Measurements from ENCODE around the gene RGL3.
A peak's percentile ranks its signal among the peaks of the same experiment; 100 is the strongest.

The RGL3 gene

DNA sequence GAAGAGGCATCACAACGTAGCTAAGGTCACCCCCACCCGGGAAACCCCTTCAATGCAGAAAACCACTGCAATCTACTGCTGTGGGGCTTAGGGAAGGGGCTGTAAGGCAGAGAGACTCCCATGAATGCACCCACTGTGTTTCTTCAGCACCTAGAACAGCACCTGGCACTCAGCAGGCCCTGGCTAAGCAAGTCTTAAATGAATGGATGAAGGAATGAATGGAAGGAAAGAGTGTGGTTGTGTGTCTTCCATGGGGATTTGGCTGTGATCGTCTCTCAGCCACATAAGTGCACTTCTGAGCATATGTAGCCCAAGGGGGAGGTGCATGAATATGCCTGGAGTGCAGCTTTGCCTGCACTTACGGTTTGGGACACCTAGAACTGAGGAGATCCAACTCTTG, 69.9 kb downstream of the RGL3 start:
- H3K4me1 ChIP-seq: no peaks in the 10 kb centered on the region; the same call in 1 of the 2 replicates
- H3K9me3 ChIP-seq: no peaks in the 10 kb centered on the region
- no peak for DNase-seq
- H3K27me3 ChIP-seq: no peaks in the 10 kb centered on the region
- TF ChIP-seq, protein P1, sequence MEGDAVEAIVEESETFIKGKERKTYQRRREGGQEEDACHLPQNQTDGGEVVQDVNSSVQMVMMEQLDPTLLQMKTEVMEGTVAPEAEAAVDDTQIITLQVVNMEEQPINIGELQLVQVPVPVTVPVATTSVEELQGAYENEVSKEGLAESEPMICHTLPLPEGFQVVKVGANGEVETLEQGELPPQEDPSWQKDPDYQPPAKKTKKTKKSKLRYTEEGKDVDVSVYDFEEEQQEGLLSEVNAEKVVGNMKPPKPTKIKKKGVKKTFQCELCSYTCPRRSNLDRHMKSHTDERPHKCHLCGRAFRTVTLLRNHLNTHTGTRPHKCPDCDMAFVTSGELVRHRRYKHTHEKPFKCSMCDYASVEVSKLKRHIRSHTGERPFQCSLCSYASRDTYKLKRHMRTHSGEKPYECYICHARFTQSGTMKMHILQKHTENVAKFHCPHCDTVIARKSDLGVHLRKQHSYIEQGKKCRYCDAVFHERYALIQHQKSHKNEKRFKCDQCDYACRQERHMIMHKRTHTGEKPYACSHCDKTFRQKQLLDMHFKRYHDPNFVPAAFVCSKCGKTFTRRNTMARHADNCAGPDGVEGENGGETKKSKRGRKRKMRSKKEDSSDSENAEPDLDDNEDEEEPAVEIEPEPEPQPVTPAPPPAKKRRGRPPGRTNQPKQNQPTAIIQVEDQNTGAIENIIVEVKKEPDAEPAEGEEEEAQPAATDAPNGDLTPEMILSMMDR (IDR thresholded peaks at IDR 0.05; ENCODE audit: low read depth, low read length): no peak
- no peaks in the 10 kb centered on the region for H3K36me3 ChIP-seq
- H3K4me3 ChIP-seq (ENCODE audit: low read depth, low read length): no peak overlapping the region

DNA sequence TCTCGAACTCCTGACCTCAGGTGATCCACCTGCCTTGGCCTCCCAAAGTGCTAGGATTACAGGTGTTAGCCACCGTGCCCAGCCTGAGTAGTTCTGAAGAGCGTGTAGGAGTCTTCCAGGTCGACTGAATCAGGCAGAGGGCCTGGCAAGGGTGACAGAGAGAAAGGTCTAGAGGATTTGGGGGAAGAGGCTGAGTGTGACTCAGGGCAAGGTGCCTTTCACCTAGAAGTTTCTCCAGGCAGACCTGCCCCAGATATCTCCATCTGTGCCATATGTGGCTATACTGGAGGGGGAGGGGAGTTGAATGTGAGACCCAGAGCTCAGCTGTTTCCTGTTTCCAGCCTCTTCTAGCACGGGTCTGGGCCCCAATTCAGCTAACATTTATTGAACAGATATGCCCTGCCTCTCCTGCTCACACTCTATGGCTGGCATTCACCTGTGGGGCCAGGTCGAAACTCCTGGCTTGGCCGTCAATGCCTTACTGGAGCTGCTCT, 71.5 kb downstream of the RGL3 start:
- H3K4me3 ChIP-seq (ENCODE audit: low read depth, low read length): no peak overlapping the region
- H3K27me3 ChIP-seq: no peaks in the 10 kb centered on the region
- no peaks in the 10 kb centered on the region; the same call in 1 of the 2 replicates for H3K4me1 ChIP-seq
- H3K9me3 ChIP-seq: no peaks in the 10 kb centered on the region
- H3K36me3 ChIP-seq: no peaks in the 10 kb centered on the region
- no peak for DNase-seq
- TF ChIP-seq, protein P1 (IDR thresholded peaks at IDR 0.05; ENCODE audit: low read depth, low read length): no peak

DNA sequence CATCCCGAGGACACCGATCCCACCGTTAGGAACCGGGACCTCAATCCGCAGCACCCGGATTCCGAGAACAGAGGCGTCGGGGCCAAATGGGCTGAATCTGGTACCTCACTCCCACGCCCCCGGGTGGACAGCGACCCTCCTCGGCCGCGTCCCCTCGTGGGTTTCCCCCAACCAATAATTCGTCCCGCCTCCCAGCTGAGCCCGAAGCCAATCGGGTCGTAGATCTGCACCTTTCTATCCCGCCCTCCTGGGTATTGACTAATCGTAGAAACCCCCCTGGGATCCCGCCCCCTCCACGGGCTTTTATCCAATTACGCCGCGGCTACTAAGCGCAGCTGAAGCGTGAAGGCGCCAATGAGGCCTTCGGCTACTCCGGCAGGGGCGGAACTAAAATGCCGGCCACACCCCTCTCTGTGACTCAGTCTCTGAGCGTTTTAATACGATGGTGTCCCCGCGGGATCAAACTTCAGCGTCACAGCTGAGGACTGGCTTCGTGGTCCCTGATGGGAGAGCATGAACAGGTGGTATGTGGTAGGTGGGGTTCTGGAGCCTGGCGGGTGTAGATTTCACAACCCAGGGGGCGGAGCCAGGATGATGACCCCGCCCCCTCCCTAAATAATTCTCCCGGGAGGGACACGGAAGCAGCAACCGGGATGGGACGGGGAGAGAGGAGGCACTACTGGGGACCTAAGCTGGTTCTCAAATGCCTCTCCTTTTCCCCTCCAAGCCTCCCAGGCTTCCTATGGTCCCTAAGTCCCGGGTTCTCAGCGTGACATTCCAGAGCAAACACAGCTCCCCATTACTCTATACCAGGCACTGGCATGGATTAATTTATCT, 72.8 kb downstream of the RGL3 start, which contains the start of the genes CCDC159 and TMEM205:
TSS of gene CCDC159 (plus strand) at position 416 of the 837 bp plus-strand sequence. CDS start at position 504, 88 bp downstream.
TSS of gene TMEM205 (minus strand) at position 165 of the 837 bp plus-strand sequence. CDS start 649 bp downstream, outside the sequence.
- Histone ChIP-seq H3K36me3 (peaks cover 4% of the 10 kb centered on the region; the same call in 1 of the 2 replicates), H3K4me1 (no peaks in the 10 kb centered on the region; the same call in 1 of the 2 replicates), H3K9me3 (no peaks in the 10 kb centered on the region), H3K4me3 (ENCODE audit: low read depth, low read length) (peak within 1 kb of the TSS; percentile 88), H3K27me3 (no peaks in the 10 kb centered on the region)
- TF ChIP-seq, protein P1 (IDR thresholded peaks at IDR 0.05; ENCODE audit: low read depth, low read length): peak; percentile 24
- DNase-seq: peak; percentile 99

DNA sequence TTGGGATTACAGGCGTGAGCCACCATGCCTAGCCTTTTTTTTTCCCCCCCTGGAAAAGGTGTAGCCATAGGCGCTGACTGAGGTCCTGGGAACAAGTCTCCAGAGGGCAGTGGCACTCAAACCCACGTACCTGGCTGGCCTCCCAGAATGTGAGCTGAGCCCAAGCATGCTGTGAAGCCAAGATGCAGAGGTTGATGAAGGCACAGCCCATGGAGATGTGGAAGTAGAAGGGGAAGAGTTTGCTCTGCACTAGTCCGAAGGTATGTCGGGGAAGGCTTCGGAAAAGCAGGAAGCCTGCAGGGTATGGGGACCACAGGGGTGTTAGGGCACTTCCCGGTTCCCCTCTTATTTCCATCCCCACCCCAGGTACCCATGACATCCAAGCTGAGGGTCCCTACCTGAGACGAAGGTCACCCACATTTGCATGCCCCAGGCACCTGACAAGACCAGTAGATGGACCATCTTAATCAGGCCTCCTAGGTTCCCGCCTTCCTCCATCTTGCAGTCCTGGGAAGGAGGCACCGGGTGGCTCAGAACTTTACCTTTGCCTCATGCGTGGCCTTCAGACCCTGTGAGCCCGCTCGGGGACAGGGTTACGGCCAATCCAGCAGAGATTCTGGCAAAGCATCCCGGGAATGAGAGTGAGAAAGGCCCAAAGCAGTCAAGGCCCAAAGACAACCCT, 73.9 kb downstream of the RGL3 start:
- no peaks in the 10 kb centered on the region for H3K9me3 ChIP-seq
- TF ChIP-seq, protein P1 (IDR thresholded peaks at IDR 0.05; ENCODE audit: low read depth, low read length): no peak
- peak overlapping the region; percentile 88 for H3K4me3 ChIP-seq (ENCODE audit: low read depth, low read length)
- peaks cover 4% of the 10 kb centered on the region; the same call in 1 of the 2 replicates for H3K36me3 ChIP-seq
- no peaks in the 10 kb centered on the region; the same call in 1 of the 2 replicates for H3K4me1 ChIP-seq
- DNase-seq: no peak
- no peaks in the 10 kb centered on the region for H3K27me3 ChIP-seq
